Esophagus mucosa (tissue), 1 donor: ENCODE measurements around the gene IRAG1. TPM values are rescaled to one million over a fixed set of nuclear protein-coding genes. Genes with fewer than 3 reads are reported as not detected.

Experiments
- ATAC-seq: fragments of 200-7000 bp; cut with Tn5 transposase; one replicate; pipeline ENCODE4 v1.9.1; 2020
- total RNA-seq: library from RNA; stranded (reverse); gene quantifications from one replicate; pipeline ENCODE4 v1.2.4, GENCODE V29; 2023
- donor health status: DM: yes; HTN: yes; CAD: no.

The IRAG1 gene, protein sequence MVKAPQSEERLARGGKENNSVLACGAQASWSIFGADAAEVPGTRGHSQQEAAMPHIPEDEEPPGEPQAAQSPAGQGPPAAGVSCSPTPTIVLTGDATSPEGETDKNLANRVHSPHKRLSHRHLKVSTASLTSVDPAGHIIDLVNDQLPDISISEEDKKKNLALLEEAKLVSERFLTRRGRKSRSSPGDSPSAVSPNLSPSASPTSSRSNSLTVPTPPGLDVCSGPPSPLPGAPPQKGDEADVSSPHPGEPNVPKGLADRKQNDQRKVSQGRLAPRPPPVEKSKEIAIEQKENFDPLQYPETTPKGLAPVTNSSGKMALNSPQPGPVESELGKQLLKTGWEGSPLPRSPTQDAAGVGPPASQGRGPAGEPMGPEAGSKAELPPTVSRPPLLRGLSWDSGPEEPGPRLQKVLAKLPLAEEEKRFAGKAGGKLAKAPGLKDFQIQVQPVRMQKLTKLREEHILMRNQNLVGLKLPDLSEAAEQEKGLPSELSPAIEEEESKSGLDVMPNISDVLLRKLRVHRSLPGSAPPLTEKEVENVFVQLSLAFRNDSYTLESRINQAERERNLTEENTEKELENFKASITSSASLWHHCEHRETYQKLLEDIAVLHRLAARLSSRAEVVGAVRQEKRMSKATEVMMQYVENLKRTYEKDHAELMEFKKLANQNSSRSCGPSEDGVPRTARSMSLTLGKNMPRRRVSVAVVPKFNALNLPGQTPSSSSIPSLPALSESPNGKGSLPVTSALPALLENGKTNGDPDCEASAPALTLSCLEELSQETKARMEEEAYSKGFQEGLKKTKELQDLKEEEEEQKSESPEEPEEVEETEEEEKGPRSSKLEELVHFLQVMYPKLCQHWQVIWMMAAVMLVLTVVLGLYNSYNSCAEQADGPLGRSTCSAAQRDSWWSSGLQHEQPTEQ
- total RNA-seq = 3.2 TPM

DNA sequence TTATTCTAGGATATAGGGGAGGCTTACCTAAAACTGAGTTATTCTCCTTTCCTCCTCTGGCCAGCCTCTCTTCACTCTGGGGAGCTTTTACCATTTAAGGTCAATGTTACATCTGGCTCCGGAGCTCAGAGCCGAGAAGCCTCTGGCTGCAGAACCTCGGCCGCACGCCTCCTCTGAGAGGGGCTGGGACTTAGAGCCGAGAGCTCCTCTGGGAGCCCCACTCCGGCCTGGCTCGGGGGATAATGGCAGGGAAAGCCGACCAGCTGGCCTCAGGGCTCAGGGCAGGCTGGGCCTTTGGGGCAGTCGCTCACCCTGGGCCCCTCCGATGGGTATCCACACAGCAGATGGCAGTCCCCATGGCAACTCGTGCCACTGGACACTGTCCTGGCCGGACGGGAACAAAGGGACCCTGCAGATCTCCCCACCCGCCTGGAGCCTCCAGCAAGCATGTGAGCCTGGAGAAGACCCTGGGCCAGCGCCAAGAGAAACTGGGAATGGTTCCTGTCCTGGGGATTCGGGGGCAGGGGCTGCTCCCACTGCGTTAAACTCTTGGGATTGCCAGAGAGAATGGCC is at the start of gene IRAG1:
IRAG1 (minus strand) TSS at position 247 of the 573 bp plus-strand sequence; CDS start at position 94, 153 bp downstream.
- peak; percentile 18 for ATAC-seq

- no peak for ATAC-seq
Measured at GRCh38 chr11:10742460-10743208, 49.1 kb upstream of the IRAG1 start.

DNA sequence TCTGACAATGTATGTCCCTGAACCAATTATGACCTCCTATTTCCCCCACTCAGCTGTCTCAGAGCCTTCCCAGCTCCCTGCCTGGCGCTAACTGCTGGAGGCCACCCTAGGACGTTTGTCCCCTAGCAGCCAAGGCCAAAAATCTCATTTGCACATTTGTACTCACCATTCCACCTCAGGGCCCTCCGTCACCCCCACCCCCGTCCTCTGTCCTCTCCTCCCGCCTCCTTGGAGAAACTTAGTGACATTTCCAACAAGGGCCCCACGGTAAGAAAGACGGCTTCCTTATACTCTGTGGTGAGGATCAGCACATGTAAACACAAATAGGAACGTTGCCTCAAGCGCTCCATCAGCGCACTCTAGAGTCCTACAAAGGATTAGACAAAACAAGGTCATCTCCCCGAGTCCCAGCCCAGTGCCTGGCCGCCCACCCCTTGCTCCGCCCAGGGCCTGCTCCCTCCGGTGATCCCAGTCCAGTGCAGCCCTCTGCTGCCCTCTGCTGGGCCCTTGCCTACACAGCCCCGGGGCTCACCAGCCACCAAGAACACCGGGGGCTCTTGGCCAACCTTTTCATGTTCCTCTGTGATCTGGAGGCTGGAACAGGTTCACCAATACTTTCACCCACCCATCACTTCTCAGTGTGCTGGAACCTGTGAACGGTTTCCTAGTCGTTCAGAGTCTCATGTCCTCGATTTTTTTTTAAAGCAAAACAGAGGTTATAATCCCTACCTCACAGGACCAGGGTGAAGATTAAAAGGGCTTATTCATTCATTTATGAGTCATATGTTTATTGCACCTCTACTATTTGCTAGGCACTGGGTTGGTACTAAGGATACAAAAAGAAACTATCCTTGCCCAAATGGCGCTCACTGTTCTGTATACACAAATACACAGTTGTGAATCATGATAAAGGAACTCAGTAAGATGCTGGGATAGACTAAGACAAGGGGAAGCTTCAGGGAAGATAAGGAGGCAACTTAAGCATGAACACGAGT is 42.2 kb upstream of the IRAG1 start:
- ATAC-seq = peak; percentile 100

GRCh38 chr11:10731064-10731680 is 37.6 kb upstream of the IRAG1 start:
- no peak for ATAC-seq

DNA sequence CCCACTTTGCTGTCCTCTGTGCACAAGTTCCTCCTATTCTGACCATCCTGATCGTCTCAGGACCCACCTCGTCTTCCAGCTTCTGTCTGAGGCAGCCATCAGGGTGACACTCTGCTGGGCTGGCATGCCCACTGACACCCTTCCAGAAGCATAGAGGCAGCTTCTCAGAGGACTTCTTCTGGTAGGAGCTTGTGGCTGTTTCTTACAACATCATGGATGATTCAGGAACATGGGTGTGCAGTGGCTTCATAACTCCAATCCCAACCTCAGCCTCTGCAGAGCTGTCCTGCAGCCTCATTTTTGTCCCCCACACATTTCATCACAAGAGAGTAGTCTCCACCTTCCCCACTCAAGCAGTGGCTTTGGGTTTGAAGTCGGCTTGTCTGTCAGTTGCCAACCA is 36.6 kb upstream of the IRAG1 start:
- no peak for ATAC-seq

DNA sequence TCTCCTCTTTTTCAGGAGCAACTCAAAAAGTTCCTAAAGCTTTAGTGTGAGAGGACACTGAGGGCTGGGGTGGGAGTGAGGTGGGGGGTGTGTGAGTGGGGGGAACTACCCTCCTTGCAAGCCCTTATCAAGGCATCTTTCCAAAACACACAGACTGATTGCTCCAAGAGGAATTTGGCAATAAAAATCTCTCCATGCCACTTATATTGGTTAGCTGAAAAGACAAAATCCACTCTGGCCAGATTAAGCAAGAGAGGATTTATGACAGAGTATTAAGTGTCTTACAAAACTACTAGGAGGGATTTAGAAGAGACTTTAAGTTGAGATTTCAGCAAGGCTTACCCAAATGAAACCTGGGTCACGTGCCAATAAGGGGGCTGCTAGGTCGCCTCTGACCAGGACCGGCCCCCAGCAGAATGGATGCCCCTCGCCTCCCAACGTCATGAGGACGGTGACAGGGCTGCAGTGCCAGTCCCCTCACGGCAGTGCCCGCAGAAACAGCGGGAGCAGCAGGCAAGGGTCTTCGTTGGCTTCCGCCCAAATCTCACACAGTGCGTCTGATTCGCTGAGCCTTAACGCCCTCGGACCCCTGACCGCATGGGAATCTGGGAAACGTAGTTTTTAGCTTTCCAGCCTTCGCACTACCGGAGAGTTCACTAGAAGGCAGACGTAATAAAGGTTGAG is 35.4 kb upstream of the IRAG1 start:
- ATAC-seq = no peak

DNA sequence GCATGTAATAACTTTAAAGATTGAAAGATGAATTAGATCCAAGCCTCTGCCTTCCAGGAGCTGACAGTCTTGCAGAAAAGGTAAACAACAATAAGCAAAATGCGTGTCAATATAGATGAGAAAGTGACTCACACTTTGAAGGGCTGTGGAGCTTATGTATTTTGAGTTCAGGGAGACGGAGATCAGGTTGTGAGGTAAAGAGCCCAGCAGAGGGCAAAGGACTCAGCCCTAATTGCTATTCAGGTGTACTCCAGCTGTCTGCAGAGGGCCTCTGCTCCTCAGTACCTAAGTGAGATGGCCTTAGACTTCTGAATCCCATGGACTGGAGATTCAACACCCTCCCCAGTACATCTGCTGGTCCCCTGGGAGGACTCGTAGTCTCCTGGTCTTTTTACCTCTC is 34.6 kb upstream of the IRAG1 start:
- ATAC-seq = peak; percentile 18

- ATAC-seq = no peak
Measured at GRCh38 chr11:10727146-10727851, 33.7 kb upstream of the IRAG1 start.

- ATAC-seq = no peak
Measured at GRCh38 chr11:10725907-10726253, 32.3 kb upstream of the IRAG1 start.

DNA sequence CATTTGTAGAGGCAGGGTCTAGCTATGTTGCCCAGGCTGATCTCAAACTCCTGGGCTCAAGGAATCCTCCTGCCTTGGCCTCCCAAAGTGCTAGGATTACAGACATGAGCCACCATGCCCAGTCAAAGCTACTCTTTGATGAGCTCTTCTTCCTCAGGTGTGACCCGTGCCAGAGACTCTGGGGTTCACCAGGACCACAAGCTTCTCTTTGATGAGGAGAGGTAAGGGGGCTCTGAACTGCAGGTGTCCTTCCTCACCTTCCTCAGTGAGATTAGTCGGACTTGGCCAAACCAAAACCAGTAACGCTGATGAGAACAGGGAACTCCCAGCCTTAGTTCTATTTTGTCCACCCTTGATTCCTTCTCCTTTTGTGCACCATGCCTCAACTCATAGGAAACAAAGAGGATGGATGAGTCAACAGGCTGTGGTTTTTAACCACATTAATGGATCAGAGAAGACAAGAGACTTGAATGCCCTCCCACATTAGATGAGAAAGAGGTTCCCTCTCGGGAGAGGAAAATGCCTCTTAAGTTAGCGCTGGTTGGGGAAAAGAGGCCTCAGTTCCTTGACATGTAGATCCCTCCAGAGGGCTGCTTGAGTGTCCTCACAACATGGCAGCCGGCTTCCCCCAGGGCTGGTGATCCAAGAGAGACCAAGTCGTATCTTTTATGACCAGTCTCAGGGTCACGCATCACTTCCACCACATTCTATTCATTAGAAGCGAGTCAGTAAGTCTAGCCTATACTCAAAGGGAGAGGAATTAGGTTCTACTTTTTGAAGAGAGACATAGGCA is 31.8 kb upstream of the IRAG1 start:
- peak; percentile 73 for ATAC-seq

- no peak for ATAC-seq
Measured at GRCh38 chr11:10722307-10722706, 28.8 kb upstream of the IRAG1 start.

GRCh38 chr11:10720881-10721376 is 27.4 kb upstream of the IRAG1 start:
- ATAC-seq = no peak

- no peak for ATAC-seq
Measured at GRCh38 chr11:10719616-10720015, 26.1 kb upstream of the IRAG1 start.

DNA sequence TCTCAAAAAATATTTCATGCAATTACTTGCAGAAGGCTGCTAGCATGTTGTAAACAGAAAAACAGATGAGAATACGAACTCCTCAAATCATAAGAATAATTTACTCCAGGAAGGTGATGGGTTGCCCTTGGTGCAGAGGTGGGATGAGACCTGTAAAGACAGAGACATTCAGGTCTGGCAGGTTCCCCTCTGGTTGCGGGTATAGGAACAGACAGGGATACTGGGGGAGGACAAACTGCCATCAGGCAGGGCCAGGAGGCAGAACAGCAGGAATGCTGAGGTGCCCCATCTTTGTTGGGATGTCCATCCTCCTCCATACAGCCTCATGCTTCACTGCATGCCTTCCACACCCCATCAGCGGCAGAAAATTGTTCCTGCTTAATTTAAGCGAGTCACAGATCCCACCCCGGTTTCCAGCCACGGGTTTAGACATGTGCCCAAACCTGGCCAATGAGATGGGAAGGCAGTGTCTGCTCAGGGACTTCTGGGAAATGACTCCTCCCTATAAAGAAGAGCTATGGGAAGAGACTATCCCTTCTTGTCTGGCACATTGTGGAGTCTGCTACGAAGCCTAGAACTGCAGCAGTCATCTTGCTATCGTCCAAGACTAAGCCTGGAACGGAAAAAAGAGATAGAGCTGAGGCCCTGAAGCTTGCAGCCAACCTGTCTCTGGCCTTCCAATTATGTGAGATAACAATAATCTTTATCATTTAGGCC is 23.1 kb upstream of the IRAG1 start:
- ATAC-seq = no peak

DNA sequence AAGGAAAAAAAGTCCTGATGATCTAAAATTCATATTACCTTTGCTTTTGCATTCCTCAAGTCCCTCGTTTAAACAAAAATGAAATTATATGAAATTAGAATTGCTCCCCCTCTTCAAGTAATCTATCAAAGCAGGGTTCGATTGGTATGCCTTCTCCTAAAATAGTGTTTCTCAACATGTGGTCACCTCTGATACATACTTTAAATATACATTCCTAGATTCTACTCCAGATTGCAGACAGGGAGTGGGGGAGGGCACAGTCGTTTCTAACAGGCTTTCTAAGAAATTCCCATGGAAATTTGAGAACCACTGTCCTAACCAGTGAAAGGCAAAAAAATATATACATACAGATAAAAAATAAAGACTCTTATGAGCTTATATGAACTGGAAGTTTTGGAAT is 22.6 kb upstream of the IRAG1 start:
- no peak for ATAC-seq

GRCh38 chr11:10715571-10715970 is 22.0 kb upstream of the IRAG1 start:
- no peak for ATAC-seq

- no peak for ATAC-seq
Measured at GRCh38 chr11:10709299-10710086, 15.9 kb upstream of the IRAG1 start.
